ENCODE results near the gene COPRS.
A peak's percentile ranks its signal among the peaks of the same experiment; 100 is the strongest.

The COPRS gene

GRCh38 chr17:31877911-31878702 lies 19.1 kb upstream of the COPRS start:
- H3K36me3 ChIP-seq (ENCODE audit: control insufficient read depth, insufficient read depth, low read length), result peaks cover 38% of the 10 kb centered on the region
- no peaks in the 10 kb centered on the region for H3K9me3 ChIP-seq (ENCODE audit: control insufficient read depth, low read length)
- H3K4me3 ChIP-seq (ENCODE audit: insufficient read depth, low read depth, low read length), result no peak overlapping the region
- no peak overlapping the region for H3K27ac ChIP-seq (ENCODE audit: insufficient read depth, low read depth, low read length, poor library complexity, severe bottlenecking)
- WGBS, 2 experiments, result 93 to 94% methylated on average over 9 of the region's 9 CpGs
- H3K27me3 ChIP-seq (ENCODE audit: control insufficient read depth, insufficient read depth, low read length, poor library complexity, severe bottlenecking), result no peaks in the 10 kb centered on the region
- H3K4me1 ChIP-seq (ENCODE audit: control insufficient read depth, insufficient read depth, low read length), result no peaks in the 10 kb centered on the region

DNA sequence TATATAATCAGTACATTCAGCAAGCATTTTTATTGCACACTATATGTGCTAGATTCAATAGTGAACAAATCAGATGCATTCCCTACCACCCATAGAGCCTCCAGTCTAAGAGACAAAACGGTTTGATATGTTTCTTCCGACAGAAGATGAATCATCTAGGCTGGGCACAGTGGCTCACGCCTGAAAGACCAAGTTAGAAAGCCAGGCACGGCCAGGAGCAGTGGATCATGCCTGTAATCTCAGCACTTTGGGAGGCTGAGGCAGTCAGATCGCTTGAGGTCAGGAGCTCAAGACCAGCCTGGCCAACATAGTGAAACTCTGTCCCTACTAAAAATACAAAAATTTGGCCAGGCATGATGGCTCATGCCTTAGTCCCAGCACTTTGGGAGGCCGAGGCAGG lies 18.3 kb upstream of the COPRS start:
- H3K27ac ChIP-seq (ENCODE audit: insufficient read depth, low read depth, low read length, poor library complexity, severe bottlenecking), result no peak overlapping the region
- no peaks in the 10 kb centered on the region for H3K9me3 ChIP-seq (ENCODE audit: control insufficient read depth, low read length)
- no peak overlapping the region for H3K4me3 ChIP-seq (ENCODE audit: insufficient read depth, low read depth, low read length)
- H3K27me3 ChIP-seq (ENCODE audit: control insufficient read depth, insufficient read depth, low read length, poor library complexity, severe bottlenecking), result no peaks in the 10 kb centered on the region
- WGBS, 2 experiments, result 92 to 96% methylated on average over 6 of the region's 6 CpGs
- peaks cover 41% of the 10 kb centered on the region for H3K36me3 ChIP-seq (ENCODE audit: control insufficient read depth, insufficient read depth, low read length)
- no peaks in the 10 kb centered on the region for H3K4me1 ChIP-seq (ENCODE audit: control insufficient read depth, insufficient read depth, low read length)

DNA sequence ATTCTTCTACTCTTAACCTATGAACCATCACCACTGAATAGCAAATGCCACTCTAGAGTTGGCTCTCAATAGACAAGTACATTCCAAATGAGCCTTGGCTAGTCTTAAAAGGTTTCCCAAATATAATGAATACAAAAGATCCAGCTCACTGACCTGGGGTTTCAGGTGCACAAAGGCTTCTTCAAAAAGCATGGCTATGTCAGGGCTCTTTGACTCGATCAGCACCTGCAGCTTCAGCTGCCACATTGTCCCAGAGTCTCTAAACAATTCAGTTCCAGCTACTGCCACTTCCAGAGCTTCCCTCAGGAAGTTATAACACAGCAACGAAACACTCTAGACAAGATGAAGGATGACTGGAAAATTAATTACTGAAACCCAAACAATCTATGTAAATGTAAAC lies 16.0 kb upstream of the COPRS start:
- H3K27me3 ChIP-seq (ENCODE audit: control insufficient read depth, insufficient read depth, low read length, poor library complexity, severe bottlenecking), result no peaks in the 10 kb centered on the region
- no peak overlapping the region for H3K27ac ChIP-seq (ENCODE audit: insufficient read depth, low read depth, low read length, poor library complexity, severe bottlenecking)
- peaks cover 54% of the 10 kb centered on the region for H3K36me3 ChIP-seq (ENCODE audit: control insufficient read depth, insufficient read depth, low read length)
- WGBS, 2 experiments, result 97 to 100% methylated on average over 2 of the region's 2 CpGs
- no peaks in the 10 kb centered on the region for H3K4me1 ChIP-seq (ENCODE audit: control insufficient read depth, insufficient read depth, low read length)
- no peak overlapping the region for H3K4me3 ChIP-seq (ENCODE audit: insufficient read depth, low read depth, low read length)
- no peaks in the 10 kb centered on the region for H3K9me3 ChIP-seq (ENCODE audit: control insufficient read depth, low read length)

- H3K27me3 ChIP-seq (ENCODE audit: control insufficient read depth, insufficient read depth, low read length, poor library complexity, severe bottlenecking), result no peaks in the 10 kb centered on the region
- H3K36me3 ChIP-seq (ENCODE audit: control insufficient read depth, insufficient read depth, low read length), result peaks cover 63% of the 10 kb centered on the region
- WGBS, 2 experiments, result 99% methylated on average over 5 of the region's 5 CpGs
- H3K27ac ChIP-seq (ENCODE audit: insufficient read depth, low read depth, low read length, poor library complexity, severe bottlenecking), result no peak overlapping the region
- no peak overlapping the region for H3K4me3 ChIP-seq (ENCODE audit: insufficient read depth, low read depth, low read length)
- no peaks in the 10 kb centered on the region for H3K4me1 ChIP-seq (ENCODE audit: control insufficient read depth, insufficient read depth, low read length)
- no peaks in the 10 kb centered on the region for H3K9me3 ChIP-seq (ENCODE audit: control insufficient read depth, low read length)
These were observed 10.9 kb upstream of the COPRS start for GRCh38 chr17:31869797-31870568.

DNA sequence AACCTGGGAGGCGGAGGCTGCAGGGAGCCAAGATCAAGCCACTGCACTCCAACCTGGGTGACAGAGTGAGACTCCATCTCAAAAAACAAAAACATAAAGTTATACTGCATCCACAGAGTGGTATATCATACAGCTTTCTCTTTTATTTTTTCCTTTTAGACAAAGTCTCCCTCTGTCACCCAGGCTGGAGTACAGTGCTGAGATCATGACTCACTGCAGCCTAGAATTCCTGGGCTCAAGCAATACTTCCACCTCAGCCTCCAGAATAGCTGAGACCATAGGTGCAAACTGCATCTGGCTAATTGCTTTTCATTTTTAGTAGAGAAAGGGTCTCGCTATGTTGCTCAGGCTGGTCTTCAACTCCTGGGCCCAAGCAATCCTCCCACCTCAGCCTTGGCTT lies 10.0 kb upstream of the COPRS start:
- H3K9me3 ChIP-seq (ENCODE audit: control insufficient read depth, low read length), result no peaks in the 10 kb centered on the region
- no peaks in the 10 kb centered on the region for H3K4me1 ChIP-seq (ENCODE audit: control insufficient read depth, insufficient read depth, low read length)
- WGBS, 2 experiments, result 92 to 95% methylated on average over 2 of the region's 2 CpGs
- no peaks in the 10 kb centered on the region for H3K27me3 ChIP-seq (ENCODE audit: control insufficient read depth, insufficient read depth, low read length, poor library complexity, severe bottlenecking)
- peaks cover 62% of the 10 kb centered on the region for H3K36me3 ChIP-seq (ENCODE audit: control insufficient read depth, insufficient read depth, low read length)
- H3K27ac ChIP-seq (ENCODE audit: insufficient read depth, low read depth, low read length, poor library complexity, severe bottlenecking), result no peak overlapping the region
- H3K4me3 ChIP-seq (ENCODE audit: insufficient read depth, low read depth, low read length), result no peak overlapping the region

DNA sequence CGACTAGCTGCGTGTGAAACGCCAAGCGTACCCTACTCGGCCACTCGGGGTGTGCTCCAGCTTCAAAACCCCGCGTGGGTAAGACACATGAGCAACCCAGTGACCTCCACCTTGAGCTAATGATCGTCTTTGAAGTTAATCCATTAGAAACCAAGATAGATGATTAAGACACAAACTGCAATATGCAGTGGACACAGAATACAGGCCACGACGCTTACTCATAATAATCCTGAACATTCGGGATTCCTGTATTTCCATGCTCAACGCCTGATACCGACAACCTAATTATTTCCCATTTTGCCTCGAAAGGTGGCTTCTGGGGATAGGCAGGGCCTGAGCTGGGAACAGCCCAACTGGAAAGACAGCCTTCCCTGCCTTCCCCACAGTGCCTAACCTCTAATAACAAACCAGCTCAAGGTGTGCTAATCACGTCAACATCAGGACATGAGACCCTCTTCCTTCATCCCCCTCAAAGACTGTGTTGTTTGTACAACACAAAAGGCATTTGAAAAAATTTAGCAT lies 504 bp upstream of the COPRS start:
- 25 to 26% methylated on average over 16 of the region's 16 CpGs for WGBS, 2 experiments
- Histone ChIP-seq H3K36me3 (ENCODE audit: control insufficient read depth, insufficient read depth, low read length) (peaks cover 7% of the 10 kb centered on the region), H3K27ac (ENCODE audit: insufficient read depth, low read depth, low read length, poor library complexity, severe bottlenecking) (no peak overlapping the region), H3K9me3 (ENCODE audit: control insufficient read depth, low read length) (no peaks in the 10 kb centered on the region), H3K4me3 (ENCODE audit: insufficient read depth, low read depth, low read length) (peak overlapping the region; percentile 43), H3K4me1 (ENCODE audit: control insufficient read depth, insufficient read depth, low read length) (peaks cover 13% of the 10 kb centered on the region), H3K27me3 (ENCODE audit: control insufficient read depth, insufficient read depth, low read length, poor library complexity, severe bottlenecking) (no peaks in the 10 kb centered on the region)

GRCh38 chr17:31857920-31858641 lies 963 bp downstream of the COPRS start:
- Histone ChIP-seq H3K9me3 (ENCODE audit: control insufficient read depth, low read length) (no peaks in the 10 kb centered on the region), H3K27ac (ENCODE audit: insufficient read depth, low read depth, low read length, poor library complexity, severe bottlenecking) (no peak overlapping the region), H3K27me3 (ENCODE audit: control insufficient read depth, insufficient read depth, low read length, poor library complexity, severe bottlenecking) (no peaks in the 10 kb centered on the region), H3K4me3 (ENCODE audit: insufficient read depth, low read depth, low read length) (peak overlapping the region; percentile 43), H3K4me1 (ENCODE audit: control insufficient read depth, insufficient read depth, low read length) (peaks cover 13% of the 10 kb centered on the region), H3K36me3 (ENCODE audit: control insufficient read depth, insufficient read depth, low read length) (peaks cover 4% of the 10 kb centered on the region)
- WGBS, 2 experiments, result 48 to 51% methylated on average over 13 of the region's 13 CpGs

GRCh38 chr17:31856750-31857149 lies 2.3 kb downstream of the COPRS start:
- Histone ChIP-seq H3K27me3 (ENCODE audit: control insufficient read depth, insufficient read depth, low read length, poor library complexity, severe bottlenecking) (no peaks in the 10 kb centered on the region), H3K4me1 (ENCODE audit: control insufficient read depth, insufficient read depth, low read length) (peaks cover 13% of the 10 kb centered on the region), H3K36me3 (ENCODE audit: control insufficient read depth, insufficient read depth, low read length) (peaks cover 7% of the 10 kb centered on the region), H3K4me3 (ENCODE audit: insufficient read depth, low read depth, low read length) (no peak overlapping the region), H3K9me3 (ENCODE audit: control insufficient read depth, low read length) (no peaks in the 10 kb centered on the region), H3K27ac (ENCODE audit: insufficient read depth, low read depth, low read length, poor library complexity, severe bottlenecking) (no peak overlapping the region)
- WGBS, 2 experiments, result 90 to 92% methylated on average over 4 of the region's 4 CpGs

GRCh38 chr17:31854672-31855071 lies 4.4 kb downstream of the COPRS start:
- 96 to 100% methylated on average over 2 of the region's 2 CpGs for WGBS, 2 experiments
- H3K4me3 ChIP-seq (ENCODE audit: insufficient read depth, low read depth, low read length), result no peak overlapping the region
- peaks cover 7% of the 10 kb centered on the region for H3K36me3 ChIP-seq (ENCODE audit: control insufficient read depth, insufficient read depth, low read length)
- H3K27me3 ChIP-seq (ENCODE audit: control insufficient read depth, insufficient read depth, low read length, poor library complexity, severe bottlenecking), result no peaks in the 10 kb centered on the region
- no peaks in the 10 kb centered on the region for H3K9me3 ChIP-seq (ENCODE audit: control insufficient read depth, low read length)
- no peak overlapping the region for H3K27ac ChIP-seq (ENCODE audit: insufficient read depth, low read depth, low read length, poor library complexity, severe bottlenecking)
- H3K4me1 ChIP-seq (ENCODE audit: control insufficient read depth, insufficient read depth, low read length), result peaks cover 13% of the 10 kb centered on the region
